ENCODE data around the gene DNMBP.
"Not testable (repeated sequence)": the region's sequence is repeated elsewhere in the genome, so short reads cannot be mapped to it uniquely, and the experiment has no call there.

The DNMBP gene

DNA sequence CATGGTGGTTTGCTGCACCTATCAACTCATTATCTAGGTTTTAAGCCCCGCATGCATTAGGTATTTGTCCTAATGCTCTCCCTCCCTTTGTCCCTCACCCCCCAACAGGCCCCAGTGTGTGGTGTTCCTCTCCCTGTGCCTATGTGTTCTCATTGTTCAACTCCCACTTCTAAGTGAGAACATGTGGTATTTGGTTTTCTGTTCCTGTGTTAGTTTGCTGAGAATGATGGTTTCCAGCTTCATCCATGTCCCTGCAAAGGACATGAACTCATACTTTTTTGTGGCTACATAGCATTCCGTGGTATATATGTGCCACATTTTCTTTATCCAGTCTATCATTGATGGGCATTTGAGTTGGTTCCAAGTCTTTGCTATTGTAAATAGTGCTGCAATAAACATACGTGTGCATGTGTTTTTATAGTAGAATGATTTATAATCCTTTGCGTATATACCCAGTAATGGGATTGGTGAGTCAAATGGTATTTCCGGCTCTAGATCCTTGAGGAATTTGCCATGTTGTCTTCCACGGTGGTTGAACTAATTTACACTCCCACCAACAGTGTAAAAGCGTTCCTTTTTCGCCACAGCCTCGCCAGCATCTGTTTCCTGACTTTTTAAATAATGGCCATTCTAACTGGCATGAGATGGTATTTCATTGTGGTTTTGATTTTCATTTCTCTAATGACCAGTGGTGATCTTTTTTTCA lies 146.1 kb downstream of the DNMBP start:
- peak in 1 of 3 donors; percentile 12 for DNase-seq
- POLR2A ChIA-PET; H3K27ac ChIP-seq (ENCODE audit: insufficient read depth in 1 of 2, low read depth in 1 of 2, low read length in 2 of 2, poor library complexity in 1 of 2, severe bottlenecking in 2 of 2); CTCF ChIA-PET; H3K4me1 ChIP-seq (ENCODE audit: control extremely low read depth in 1 of 4, control insufficient read depth in 4 of 4, insufficient read depth in 4 of 4, low read length in 3 of 4); H3K9me3 ChIP-seq (ENCODE audit: control extremely low read depth in 1 of 5, control insufficient read depth in 4 of 5, insufficient read depth in 2 of 5, low read depth in 1 of 5, low read length in 4 of 5); H3K4me3 ChIP-seq (ENCODE audit: control insufficient read depth in 1 of 7, extremely low read depth in 1 of 7, insufficient read depth in 4 of 7, low read depth in 2 of 7, low read length in 6 of 7); H3K36me3 ChIP-seq (ENCODE audit: control insufficient read depth in 4 of 4, insufficient read depth in 4 of 4, low read length in 3 of 4): not testable (repeated sequence)
- peaks cover 0 to 39% (median 0%) of the 10 kb centered on the region in 5 experiments for H3K27me3 ChIP-seq (replicated peaks in 2 of 5; ENCODE audit: control insufficient read depth in 4 of 5, insufficient read depth in 5 of 5, low read length in 4 of 5)
- WGBS (ENCODE audit: insufficient coverage) = 49% methylated on average over 5 of the region's 9 CpGs

DNA sequence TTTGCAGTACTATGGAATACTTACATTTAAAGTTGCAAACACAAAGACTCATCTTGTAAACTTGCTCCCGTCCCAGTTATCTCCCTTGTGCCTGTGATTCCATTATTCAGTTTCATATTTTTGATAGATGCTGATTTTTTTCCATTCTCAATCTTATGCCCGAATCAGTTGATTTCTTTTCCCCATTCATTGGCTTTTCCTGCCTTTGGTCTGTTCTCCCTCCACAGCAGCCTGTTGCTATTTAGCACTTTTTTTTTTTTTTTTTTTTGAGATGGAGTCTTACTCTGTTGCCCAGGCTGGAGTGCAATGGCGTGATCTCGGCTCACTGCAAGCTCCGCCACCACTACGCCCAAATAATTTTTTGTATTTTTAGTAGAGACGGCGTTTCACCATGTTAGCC lies 149.3 kb downstream of the DNMBP start:
- Histone ChIP-seq H3K27ac (ENCODE audit: insufficient read depth in 1 of 2, low read depth in 1 of 2, low read length in 2 of 2, poor library complexity in 1 of 2, severe bottlenecking in 2 of 2) (no peak overlapping the region), H3K27me3 (replicated peaks in 2 of 5; ENCODE audit: control insufficient read depth in 4 of 5, insufficient read depth in 5 of 5, low read length in 4 of 5) (peaks cover 0 to 23% (median 0%) of the 10 kb centered on the region in 5 experiments), H3K4me1 (ENCODE audit: control extremely low read depth in 1 of 4, control insufficient read depth in 4 of 4, insufficient read depth in 4 of 4, low read length in 3 of 4) (no peaks in the 10 kb centered on the region), H3K36me3 (ENCODE audit: control insufficient read depth in 4 of 4, insufficient read depth in 4 of 4, low read length in 3 of 4) (no peaks in the 10 kb centered on the region), H3K9me3 (ENCODE audit: control extremely low read depth in 1 of 5, control insufficient read depth in 4 of 5, insufficient read depth in 2 of 5, low read depth in 1 of 5, low read length in 4 of 5) (no peaks in the 10 kb centered on the region), H3K4me3 (ENCODE audit: control insufficient read depth in 1 of 7, extremely low read depth in 1 of 7, insufficient read depth in 4 of 7, low read depth in 2 of 7, low read length in 6 of 7) (no peak overlapping the region)
- POLR2A ChIA-PET = interaction anchor here (0.7 kb wide), 1 partner anchor 13 kb away, joined by 7 read pairs; no protein-coding TSS in a partner anchor
- 92% methylated on average over 6 of the region's 8 CpGs for WGBS (ENCODE audit: insufficient coverage)
- DNase-seq = no peak
- CTCF ChIA-PET = interaction anchor here (0.6 to 0.8 kb wide), 2 partner anchors 15 to 37 kb away, joined by 3 read pairs; no protein-coding TSS in a partner anchor

DNA sequence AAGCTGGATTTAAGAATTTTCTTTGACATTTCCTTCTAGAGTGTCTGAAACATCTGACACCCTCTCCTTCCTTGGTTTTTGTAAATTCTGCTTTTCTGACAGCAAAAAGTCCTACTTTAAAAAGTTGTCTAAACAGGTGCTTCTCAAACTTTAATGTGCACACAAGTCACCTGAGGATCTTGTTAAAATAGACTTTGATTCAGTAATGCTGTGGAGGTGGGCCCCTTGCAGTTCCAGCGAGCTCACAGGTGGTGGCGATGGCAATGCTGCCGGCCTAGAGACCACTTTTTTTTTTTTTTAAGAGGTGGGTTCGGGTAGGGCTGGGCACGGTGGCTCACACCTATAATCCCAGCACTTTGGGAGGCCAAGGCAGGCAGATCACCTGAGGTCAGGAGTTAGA lies 150.2 kb downstream of the DNMBP start:
- ChIA-PET POLR2A (interaction anchor here (0.6 to 0.8 kb wide), 3 partner anchors 11 to 542 kb away, joined by 3 to 7 read pairs (median 4); no protein-coding TSS in a partner anchor), CTCF (interaction anchor here (0.6 to 2.2 kb wide), 10 partner anchors 10 to 188 kb away, joined by 3 to 15 read pairs (median 3); no protein-coding TSS in a partner anchor)
- DNase-seq = peak; percentile 31 to 52 (median 45)
- no peaks in the 10 kb centered on the region for H3K36me3 ChIP-seq (ENCODE audit: control insufficient read depth in 4 of 4, insufficient read depth in 4 of 4, low read length in 3 of 4)
- WGBS (ENCODE audit: insufficient coverage) = 13% methylated on average over 3 of the region's 5 CpGs
- H3K4me1 ChIP-seq (ENCODE audit: control extremely low read depth in 1 of 4, control insufficient read depth in 4 of 4, insufficient read depth in 4 of 4, low read length in 3 of 4) = no peaks in the 10 kb centered on the region
- no peaks in the 10 kb centered on the region for H3K9me3 ChIP-seq (ENCODE audit: control extremely low read depth in 1 of 5, control insufficient read depth in 4 of 5, insufficient read depth in 2 of 5, low read depth in 1 of 5, low read length in 4 of 5)
- no peak overlapping the region for H3K27ac ChIP-seq (ENCODE audit: insufficient read depth in 1 of 2, low read depth in 1 of 2, low read length in 2 of 2, poor library complexity in 1 of 2, severe bottlenecking in 2 of 2)
- no peak overlapping the region for H3K4me3 ChIP-seq (ENCODE audit: control insufficient read depth in 1 of 7, extremely low read depth in 1 of 7, insufficient read depth in 4 of 7, low read depth in 2 of 7, low read length in 6 of 7)
- H3K27me3 ChIP-seq (replicated peaks in 2 of 5; ENCODE audit: control insufficient read depth in 4 of 5, insufficient read depth in 5 of 5, low read length in 4 of 5) = peaks cover 0 to 21% (median 0%) of the 10 kb centered on the region in 5 experiments

DNA sequence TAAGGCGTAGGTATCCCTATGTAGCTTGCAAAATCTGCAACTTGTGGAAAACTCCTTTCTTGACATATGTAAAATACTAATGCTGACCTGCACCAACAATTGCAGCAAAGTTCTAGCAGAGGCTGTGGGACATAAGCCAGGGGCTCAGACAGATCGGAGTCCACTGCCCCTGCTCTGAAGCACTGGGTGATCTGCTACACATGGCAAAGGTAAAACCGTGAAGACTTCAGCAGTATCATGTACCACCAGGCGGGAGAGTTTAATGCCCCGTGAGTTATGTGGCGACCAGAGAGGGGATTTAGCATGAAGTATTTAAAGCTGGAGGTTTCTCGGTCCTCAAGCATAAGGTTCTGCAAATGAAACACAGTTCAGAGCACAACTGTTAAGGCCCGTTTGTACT lies 150.9 kb downstream of the DNMBP start:
- DNase-seq = no peak
- ChIA-PET CTCF (interaction anchor here (0.8 to 2.2 kb wide), 7 partner anchors 9 to 189 kb away, joined by 3 to 15 read pairs (median 5); no protein-coding TSS in a partner anchor), POLR2A (interaction anchor here (0.8 kb wide), 1 partner anchor 11 kb away, joined by 4 read pairs; no protein-coding TSS in a partner anchor)

DNA sequence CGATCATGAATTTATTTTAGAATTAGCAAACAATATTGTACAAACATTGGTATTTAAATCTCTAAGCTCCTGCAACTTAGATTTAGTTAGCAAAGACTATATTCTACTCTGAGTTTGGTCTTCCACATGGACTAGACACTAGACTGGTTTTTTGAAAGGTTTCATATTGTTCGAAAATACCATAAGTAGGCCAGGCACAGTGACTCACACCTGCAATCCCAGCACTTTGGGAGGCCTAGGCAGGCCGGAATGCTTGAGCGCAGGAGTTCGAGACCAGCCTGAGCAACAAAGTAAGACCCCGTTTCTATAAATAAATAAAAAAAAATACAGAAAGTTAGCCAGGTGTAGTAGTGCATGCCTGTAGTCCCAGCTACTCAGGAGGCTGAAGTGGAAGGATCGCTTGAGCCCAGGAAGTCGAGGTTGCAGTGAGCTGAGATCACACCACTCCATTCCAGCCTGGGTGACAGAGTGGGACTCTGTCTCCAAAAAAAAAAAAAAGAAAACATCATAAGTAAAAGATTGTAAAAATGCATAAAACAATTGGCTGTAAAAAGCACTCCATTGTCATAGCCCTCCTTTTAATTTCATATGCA lies 154.2 kb downstream of the DNMBP start:
- Histone ChIP-seq H3K27ac (ENCODE audit: insufficient read depth in 1 of 2, low read depth in 1 of 2, low read length in 2 of 2, poor library complexity in 1 of 2, severe bottlenecking in 2 of 2) (no peak overlapping the region), H3K36me3 (ENCODE audit: control insufficient read depth in 4 of 4, insufficient read depth in 4 of 4, low read length in 3 of 4) (no peaks in the 10 kb centered on the region), H3K4me1 (ENCODE audit: control extremely low read depth in 1 of 4, control insufficient read depth in 4 of 4, insufficient read depth in 4 of 4, low read length in 3 of 4) (no peaks in the 10 kb centered on the region), H3K9me3 (ENCODE audit: control extremely low read depth in 1 of 5, control insufficient read depth in 4 of 5, insufficient read depth in 2 of 5, low read depth in 1 of 5, low read length in 4 of 5) (no peaks in the 10 kb centered on the region), H3K27me3 (replicated peaks in 2 of 5; ENCODE audit: control insufficient read depth in 4 of 5, insufficient read depth in 5 of 5, low read length in 4 of 5) (peaks cover 0 to 8% (median 0%) of the 10 kb centered on the region in 5 experiments), H3K4me3 (ENCODE audit: control insufficient read depth in 1 of 7, extremely low read depth in 1 of 7, insufficient read depth in 4 of 7, low read depth in 2 of 7, low read length in 6 of 7) (no peak overlapping the region)
- DNase-seq = no peak
- ChIA-PET CTCF (interaction anchor here (1.4 kb wide), 3 partner anchors 10 to 190 kb away, joined by 3 to 8 read pairs (median 5); no protein-coding TSS in a partner anchor), POLR2A (no interaction called here)
- WGBS (ENCODE audit: insufficient coverage) = 100% methylated on average over 1 of the region's 8 CpGs

More for the DNA sequence above, 150.9 kb downstream of the DNMBP start:
- Histone ChIP-seq H3K9me3 (ENCODE audit: control extremely low read depth in 1 of 5, control insufficient read depth in 4 of 5, insufficient read depth in 2 of 5, low read depth in 1 of 5, low read length in 4 of 5) (no peaks in the 10 kb centered on the region), H3K27ac (ENCODE audit: insufficient read depth in 1 of 2, low read depth in 1 of 2, low read length in 2 of 2, poor library complexity in 1 of 2, severe bottlenecking in 2 of 2) (no peak overlapping the region), H3K4me1 (ENCODE audit: control extremely low read depth in 1 of 4, control insufficient read depth in 4 of 4, insufficient read depth in 4 of 4, low read length in 3 of 4) (no peaks in the 10 kb centered on the region), H3K27me3 (replicated peaks in 2 of 5; ENCODE audit: control insufficient read depth in 4 of 5, insufficient read depth in 5 of 5, low read length in 4 of 5) (peaks cover 0 to 21% (median 0%) of the 10 kb centered on the region in 5 experiments), H3K36me3 (ENCODE audit: control insufficient read depth in 4 of 4, insufficient read depth in 4 of 4, low read length in 3 of 4) (no peaks in the 10 kb centered on the region), H3K4me3 (ENCODE audit: control insufficient read depth in 1 of 7, extremely low read depth in 1 of 7, insufficient read depth in 4 of 7, low read depth in 2 of 7, low read length in 6 of 7) (no peak overlapping the region)
- WGBS (ENCODE audit: insufficient coverage) = 98% methylated on average over 8 of the region's 8 CpGs

DNA sequence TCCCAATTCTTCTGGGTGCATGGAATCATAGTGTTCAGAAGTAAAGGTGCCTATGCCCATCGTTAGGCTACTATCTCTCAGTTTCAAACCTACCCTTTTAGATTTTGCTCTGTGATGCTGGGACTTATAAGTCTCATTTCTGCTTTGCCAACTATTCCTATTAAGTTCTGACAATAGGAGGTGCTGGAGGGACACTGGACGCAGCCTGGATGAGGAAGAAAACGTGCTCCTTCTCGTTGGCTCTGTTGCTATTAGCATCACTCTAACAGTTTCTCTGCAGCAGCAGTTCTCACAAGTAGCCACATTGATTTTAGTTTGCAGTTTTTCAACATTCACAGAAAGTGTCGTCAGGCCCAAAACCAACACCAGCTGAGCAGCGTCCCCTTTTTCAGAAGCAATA lies 154.9 kb downstream of the DNMBP start:
- POLR2A ChIA-PET = no interaction called here
- 65% methylated on average over 2 of the region's 6 CpGs for WGBS (ENCODE audit: insufficient coverage)
- peak; percentile 12 to 54 (median 48) for DNase-seq
- Histone ChIP-seq H3K27ac (ENCODE audit: insufficient read depth in 1 of 2, low read depth in 1 of 2, low read length in 2 of 2, poor library complexity in 1 of 2, severe bottlenecking in 2 of 2) (no peak overlapping the region), H3K9me3 (ENCODE audit: control extremely low read depth in 1 of 5, control insufficient read depth in 4 of 5, insufficient read depth in 2 of 5, low read depth in 1 of 5, low read length in 4 of 5) (no peaks in the 10 kb centered on the region), H3K4me3 (ENCODE audit: control insufficient read depth in 1 of 7, extremely low read depth in 1 of 7, insufficient read depth in 4 of 7, low read depth in 2 of 7, low read length in 6 of 7) (no peak overlapping the region), H3K36me3 (ENCODE audit: control insufficient read depth in 4 of 4, insufficient read depth in 4 of 4, low read length in 3 of 4) (no peaks in the 10 kb centered on the region), H3K27me3 (replicated peaks in 2 of 5; ENCODE audit: control insufficient read depth in 4 of 5, insufficient read depth in 5 of 5, low read length in 4 of 5) (peaks cover 0 to 5% (median 0%) of the 10 kb centered on the region in 5 experiments), H3K4me1 (ENCODE audit: control extremely low read depth in 1 of 4, control insufficient read depth in 4 of 4, insufficient read depth in 4 of 4, low read length in 3 of 4) (no peaks in the 10 kb centered on the region)
- CTCF ChIA-PET = interaction anchor here (1.3 kb wide), 1 partner anchor 16 kb away, joined by 5 read pairs; no protein-coding TSS in a partner anchor

DNA sequence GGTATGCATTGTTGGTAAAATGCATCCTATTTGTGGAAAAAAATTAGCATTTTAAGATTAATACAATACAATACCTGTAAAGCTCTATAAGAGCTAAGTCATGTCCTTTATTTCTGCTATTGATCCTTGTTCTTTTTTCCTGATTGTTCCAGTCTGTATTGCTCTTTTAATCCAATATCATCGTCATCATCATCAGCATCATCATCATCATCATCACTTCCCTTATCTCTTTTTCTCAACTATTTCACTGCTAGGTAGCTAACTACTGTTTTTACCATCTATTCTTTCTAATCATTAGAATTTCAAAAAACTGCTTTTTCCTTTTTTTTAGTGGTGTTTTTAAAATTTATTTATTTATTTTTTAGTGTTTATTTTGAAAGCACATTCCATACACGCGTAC lies 156.1 kb downstream of the DNMBP start:
- POLR2A ChIA-PET = no interaction called here

More for the DNA sequence above, 156.1 kb downstream of the DNMBP start:
- DNase-seq = no peak
- CTCF ChIA-PET = interaction anchor here (1.2 to 2.1 kb wide), 4 partner anchors 9 to 192 kb away, joined by 3 to 11 read pairs (median 6); no protein-coding TSS in a partner anchor
- 97% methylated on average over 3 of the region's 3 CpGs for WGBS (ENCODE audit: insufficient coverage)
- Histone ChIP-seq H3K36me3 (ENCODE audit: control insufficient read depth in 4 of 4, insufficient read depth in 4 of 4, low read length in 3 of 4) (no peaks in the 10 kb centered on the region), H3K4me1 (ENCODE audit: control extremely low read depth in 1 of 4, control insufficient read depth in 4 of 4, insufficient read depth in 4 of 4, low read length in 3 of 4) (no peaks in the 10 kb centered on the region), H3K9me3 (ENCODE audit: control extremely low read depth in 1 of 5, control insufficient read depth in 4 of 5, insufficient read depth in 2 of 5, low read depth in 1 of 5, low read length in 4 of 5) (no peaks in the 10 kb centered on the region), H3K4me3 (ENCODE audit: control insufficient read depth in 1 of 7, extremely low read depth in 1 of 7, insufficient read depth in 4 of 7, low read depth in 2 of 7, low read length in 6 of 7) (no peak overlapping the region), H3K27ac (ENCODE audit: insufficient read depth in 1 of 2, low read depth in 1 of 2, low read length in 2 of 2, poor library complexity in 1 of 2, severe bottlenecking in 2 of 2) (no peak overlapping the region), H3K27me3 (replicated peaks in 2 of 5; ENCODE audit: control insufficient read depth in 4 of 5, insufficient read depth in 5 of 5, low read length in 4 of 5) (peaks cover 0 to 5% (median 0%) of the 10 kb centered on the region in 5 experiments)

Data from common myeloid progenitor, CD34-positive (primary cell).